Activated effector memory CD4-positive, alpha-beta T cell treated with anti-CD3 and anti-CD28 coated beads, Interleukin-2, amount 50 U/mL, for 16 hours (primary cell): ENCODE results near the gene KDM3A.
A peak's percentile ranks its signal among the peaks of the same experiment; 100 is the strongest.

Experiments
- DNase-seq: peaks from one replicate; pipeline ENCODE4 v3.0.0-alpha.2; 2020

The KDM3A gene

GRCh38 chr2:86436328-86436727 is 4.8 kb upstream of the KDM3A start:
- no peak for DNase-seq

DNA sequence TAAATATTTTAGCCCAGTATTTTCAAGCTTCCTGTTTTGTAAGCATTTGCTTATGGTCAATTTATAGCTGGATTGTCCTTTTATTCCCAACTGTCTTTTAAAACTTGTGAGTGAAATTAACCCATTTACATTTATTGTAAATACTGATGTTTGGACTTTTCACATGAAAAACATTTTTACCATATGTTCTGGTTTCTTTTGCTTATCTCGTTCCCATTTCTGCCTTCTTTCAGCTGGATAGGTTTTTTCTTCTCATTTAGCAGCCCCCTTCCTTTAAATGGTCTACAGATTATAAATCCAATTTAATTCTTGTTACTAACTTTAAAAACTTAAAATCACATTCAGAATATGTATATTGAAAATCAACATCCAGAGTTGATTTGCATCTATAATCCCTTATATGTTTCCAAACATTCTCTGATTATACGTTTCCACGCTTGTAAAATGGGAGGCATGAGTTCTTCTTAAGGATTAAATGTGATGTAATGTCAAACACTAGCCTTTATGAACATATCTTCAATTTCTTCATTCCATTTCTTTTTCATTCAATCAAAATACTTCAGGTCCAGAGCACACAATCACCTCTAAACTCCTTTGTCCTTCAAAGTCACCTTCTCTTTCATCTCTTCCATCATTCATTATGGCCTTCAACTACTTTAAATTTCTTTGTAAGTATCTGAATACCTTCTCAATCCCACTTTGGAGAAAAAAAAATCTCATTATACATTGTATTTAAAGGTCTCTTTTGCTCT is 1.1 kb upstream of the KDM3A start:
- no peak for DNase-seq

DNA sequence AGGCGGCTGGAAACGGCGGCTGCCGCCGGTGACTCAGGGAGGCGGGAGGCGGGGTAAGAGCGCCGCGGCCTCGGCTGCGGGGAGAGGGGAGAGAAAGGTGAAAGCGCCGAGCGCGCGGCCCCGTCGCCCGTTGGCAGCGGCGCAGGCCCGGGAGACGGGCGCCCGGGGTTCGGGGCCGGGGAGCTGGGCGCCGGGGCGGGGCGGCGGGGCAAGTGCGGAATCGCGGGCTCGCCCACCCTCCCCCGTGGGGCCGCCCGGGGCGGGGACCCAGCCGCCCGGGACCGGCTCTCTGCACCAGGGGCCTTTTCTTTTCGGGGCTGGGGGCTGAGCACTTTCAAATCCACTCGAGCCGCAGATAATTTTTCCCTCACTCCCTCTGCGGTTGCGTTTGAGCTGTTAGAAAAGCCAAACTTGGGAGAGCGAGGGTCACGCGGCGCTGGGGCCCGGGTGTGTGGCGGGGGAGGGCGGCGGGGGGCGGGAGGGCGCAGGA is 266 bp downstream of the KDM3A start:
- no peak for DNase-seq

- peak; percentile 89 for DNase-seq
Measured at GRCh38 chr2:86441882-86442641, 891 bp downstream of the KDM3A start.

DNA sequence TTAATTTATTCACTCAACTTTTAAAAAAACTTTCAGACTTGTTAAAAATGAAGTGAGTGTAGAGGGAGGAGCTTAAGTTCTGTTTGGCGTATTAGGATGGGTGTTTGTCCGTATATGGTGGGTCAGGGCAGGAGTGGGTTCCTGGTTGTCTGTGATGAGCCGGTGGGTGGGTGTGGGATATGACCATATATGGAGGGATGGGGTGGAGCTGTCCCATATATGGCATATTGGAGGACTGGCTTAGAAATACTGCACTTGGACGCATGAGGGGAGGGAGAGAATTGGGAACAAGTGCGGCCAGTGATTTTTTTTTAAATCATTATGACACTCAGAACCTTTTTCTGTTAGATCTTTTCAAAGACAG is 1.5 kb downstream of the KDM3A start:
- peak; percentile 89 for DNase-seq

- no peak for DNase-seq
Measured at GRCh38 chr2:86443631-86444350, 2.6 kb downstream of the KDM3A start.

- no peak for DNase-seq
Measured at GRCh38 chr2:86445436-86445835, 4.3 kb downstream of the KDM3A start.

- no peak for DNase-seq
Measured at GRCh38 chr2:86446060-86446459, 4.9 kb downstream of the KDM3A start.

- no peak for DNase-seq
Measured at GRCh38 chr2:86453836-86454235, 12.7 kb downstream of the KDM3A start.

DNA sequence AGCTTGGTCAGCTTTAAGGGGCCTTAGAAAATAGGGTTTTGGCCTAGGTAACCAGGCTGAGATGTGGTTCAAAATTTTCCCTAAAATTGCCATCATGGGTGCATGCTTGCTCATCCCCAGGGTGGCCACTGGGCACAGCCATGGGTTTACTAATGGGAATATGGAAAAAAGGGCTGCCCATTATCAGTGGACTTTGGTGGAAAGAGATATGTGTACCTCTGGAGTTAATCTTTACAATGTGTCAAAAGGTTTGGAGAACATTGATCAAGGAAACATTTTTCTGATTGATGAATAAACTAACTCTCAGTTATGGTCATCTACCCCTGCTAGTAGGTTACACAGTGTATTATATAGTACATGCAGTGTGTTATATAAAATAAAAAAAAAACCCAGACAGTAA is 13.1 kb downstream of the KDM3A start:
- no peak for DNase-seq

- no peak for DNase-seq
Measured at GRCh38 chr2:86455181-86455580, 14.0 kb downstream of the KDM3A start.

DNA sequence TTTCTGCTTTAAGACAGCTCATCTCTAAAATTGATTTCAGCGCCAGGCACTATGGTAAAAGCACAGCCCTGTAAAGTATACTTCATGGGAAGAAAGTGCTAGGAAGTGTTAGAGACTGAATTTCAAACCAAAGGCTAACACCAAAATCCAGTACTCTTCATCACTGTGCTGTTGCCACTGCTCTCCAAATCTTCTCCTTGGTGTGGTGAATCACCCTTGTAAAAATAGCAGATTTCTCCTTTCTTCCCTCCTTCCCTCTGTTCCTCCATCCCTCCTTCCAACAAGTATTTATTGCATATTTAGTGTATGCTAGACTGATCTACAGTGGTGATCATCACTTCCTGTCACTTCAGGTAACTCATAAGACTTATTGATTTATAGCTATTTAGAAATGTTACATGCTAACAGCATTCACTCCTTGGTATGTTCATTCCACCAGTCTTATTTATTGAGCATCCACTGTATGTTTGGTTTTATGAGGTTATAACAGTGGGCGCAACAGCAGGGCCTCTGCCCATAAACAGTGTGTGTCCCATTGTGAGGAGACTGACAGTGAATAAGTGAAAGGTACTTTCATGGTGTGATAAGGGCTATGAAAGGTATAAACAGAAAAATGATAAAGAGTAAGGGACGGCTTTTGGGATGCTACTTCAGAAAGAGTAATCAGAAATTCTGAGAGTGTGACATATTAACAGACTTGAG is 20.0 kb downstream of the KDM3A start:
- DNase-seq: no peak

- no peak for DNase-seq
Measured at GRCh38 chr2:86464652-86465051, 23.5 kb downstream of the KDM3A start.

DNA sequence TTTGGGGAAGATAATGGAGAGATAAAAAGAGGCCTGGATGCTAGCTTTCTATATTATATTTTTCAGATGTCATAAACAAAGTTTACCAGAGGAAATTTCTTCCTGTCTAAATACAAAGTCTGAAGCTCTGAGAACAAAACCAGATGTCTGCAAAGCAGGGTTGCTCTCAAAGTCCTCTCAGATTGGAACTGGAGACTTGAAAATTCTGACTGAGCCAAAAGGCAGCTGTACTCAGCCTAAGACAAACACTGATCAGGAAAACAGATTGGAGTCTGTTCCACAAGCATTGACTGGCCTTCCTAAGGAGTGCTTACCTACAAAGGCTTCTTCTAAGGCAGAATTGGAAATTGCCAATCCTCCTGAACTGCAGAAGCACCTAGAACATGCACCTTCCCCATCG is 25.1 kb downstream of the KDM3A start:
- DNase-seq: no peak

DNA sequence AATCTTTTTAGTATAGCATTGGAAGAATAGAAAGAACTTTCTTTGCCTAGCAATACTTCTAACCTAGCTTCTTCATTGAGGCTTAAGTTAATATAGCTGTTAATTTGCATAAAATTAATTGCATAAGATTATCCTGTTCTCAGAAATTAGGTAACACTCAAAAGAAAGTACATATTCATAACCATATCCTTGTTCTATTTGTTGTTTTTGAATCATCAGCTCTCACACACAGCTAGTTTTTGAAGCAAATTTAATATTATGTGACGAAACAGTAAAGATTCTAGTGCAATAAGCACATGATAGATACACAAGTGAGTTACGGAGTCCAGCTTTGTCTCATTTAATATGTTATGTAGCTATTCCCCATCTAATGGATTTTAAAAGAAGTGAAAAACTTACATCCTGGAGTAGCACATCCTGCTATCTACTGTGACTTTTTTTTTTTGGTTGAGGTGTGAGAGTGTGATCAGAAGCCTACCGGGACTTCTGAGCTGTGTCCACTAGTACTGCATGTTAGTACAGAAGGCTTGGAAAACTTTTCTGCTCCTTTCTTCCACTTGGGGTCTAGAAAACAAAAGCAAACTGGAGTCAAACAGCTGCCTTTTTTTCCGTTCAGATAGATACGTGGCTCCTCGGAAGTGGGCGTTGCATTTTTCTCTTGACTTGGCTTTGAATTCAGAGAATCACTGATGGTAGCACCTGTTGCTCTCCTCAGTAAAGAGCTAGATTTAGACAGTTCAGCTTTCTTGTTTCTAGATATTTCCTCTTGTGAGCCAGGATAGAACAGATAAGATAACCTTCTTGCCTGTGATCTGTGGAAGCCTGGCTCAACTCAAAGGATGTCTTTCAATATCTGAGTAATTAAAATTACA is 27.2 kb downstream of the KDM3A start:
- peak; percentile 70 for DNase-seq

DNA sequence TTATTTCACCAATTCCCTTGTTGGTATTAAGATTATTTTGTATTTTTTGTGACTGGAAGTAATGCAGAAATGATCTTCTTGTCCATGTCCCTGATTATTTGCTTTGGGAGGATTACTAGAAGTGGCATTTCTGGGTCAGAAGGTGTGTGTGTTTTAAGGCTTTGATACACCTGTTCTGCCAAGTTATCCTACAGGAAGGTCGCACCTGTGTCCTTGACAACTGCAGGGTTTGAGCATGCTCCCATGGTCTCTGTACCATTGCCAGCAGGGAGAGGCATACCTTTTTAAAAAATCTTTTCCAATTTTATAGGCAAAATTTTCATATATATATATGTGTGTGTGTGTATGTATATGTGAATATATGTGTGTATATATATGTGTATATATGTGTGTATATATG is 29.7 kb downstream of the KDM3A start:
- no peak for DNase-seq

DNA sequence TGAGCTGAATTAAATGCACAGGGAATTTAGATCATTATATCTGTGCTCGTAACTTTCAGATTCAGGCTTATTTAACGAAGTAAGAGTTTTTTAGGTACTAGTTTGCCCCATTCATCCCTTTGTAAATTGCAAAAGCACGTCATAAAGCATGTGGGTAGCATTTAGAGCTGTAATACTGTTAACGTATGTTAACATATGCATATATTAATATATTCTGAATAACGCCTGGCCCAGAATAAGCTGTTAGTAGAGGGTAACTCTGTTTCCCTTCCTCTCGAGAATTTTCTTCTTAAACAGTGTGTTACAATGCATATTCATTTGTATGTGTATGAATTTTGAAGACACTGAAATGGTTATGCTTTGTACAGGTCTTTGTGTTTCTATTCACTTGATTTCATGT is 30.5 kb downstream of the KDM3A start:
- no peak for DNase-seq

- no peak for DNase-seq
Measured at GRCh38 chr2:86476092-86476491, 34.9 kb downstream of the KDM3A start.

DNA sequence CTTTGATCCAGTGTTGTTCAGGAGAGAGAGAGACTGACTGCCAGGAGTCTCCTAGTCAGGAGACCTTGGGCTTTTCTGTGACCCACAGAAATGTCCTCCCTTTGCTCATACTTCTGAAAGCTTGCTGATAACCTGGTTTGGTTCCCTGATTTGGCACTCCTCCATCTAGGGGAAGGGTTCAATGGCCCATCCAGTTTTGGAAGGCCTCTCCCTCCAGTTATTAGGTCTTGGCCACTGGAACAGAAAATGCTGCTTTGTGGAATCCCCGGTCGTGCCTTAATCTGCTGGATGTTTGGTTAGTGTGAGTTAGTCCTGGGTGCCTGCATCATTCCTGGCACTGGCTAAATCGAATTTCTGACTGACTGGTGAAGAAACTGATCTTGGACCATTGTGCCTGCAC is 35.7 kb downstream of the KDM3A start:
- no peak for DNase-seq

DNA sequence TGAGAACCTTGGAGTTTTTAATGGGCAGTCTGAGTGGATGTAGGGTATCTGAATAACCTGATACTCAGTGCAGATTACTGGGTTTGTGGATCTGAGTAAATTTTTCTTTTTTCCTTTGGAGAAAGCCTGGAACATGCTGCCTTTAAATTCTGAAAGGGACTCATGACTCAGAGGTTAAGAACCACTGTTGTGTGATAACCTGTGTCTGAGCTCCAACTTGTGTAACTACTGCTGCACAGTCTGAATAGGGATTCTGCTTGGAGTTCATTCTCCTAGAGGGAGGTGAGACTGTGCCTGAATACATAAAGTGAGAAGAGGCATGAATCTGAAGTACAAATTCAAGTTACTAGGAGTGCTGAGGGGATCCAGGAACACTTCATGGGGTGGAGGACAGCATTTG is 36.2 kb downstream of the KDM3A start:
- DNase-seq: no peak

- no peak for DNase-seq
Measured at GRCh38 chr2:86480105-86480504, 38.9 kb downstream of the KDM3A start.

DNA sequence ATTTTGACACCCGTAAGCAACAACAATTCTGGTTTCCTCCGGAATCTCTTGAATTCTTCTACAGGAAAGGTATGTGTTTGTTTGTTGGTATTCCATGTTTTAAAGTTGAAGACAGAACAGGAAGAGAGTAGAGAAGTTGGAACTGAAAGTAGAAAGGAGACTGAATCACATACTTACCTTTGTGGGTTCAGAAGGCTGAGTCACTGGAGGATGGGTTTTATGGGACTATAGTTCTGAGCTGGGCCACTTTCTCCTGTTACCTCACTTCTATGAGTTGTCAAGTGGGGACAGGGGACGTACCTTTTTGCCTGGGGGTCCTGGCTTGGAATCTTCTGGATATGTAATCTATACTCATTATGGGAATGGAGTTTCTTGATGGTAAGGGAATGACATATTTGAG is 40.9 kb downstream of the KDM3A start:
- no peak for DNase-seq
